GM12872 (cell line): ENCODE data around the gene RBBP8NL.

Experiments
- CTCF ChIP-seq: IDR thresholded peaks from 3 replicates; pipeline ENCODE4 v1.5.1; 2011; ENCODE audit warnings: low read depth, mild to moderate bottlenecking, low read length, moderate library complexity; ENCODE audit not compliant: insufficient read depth

The RBBP8NL gene

DNA sequence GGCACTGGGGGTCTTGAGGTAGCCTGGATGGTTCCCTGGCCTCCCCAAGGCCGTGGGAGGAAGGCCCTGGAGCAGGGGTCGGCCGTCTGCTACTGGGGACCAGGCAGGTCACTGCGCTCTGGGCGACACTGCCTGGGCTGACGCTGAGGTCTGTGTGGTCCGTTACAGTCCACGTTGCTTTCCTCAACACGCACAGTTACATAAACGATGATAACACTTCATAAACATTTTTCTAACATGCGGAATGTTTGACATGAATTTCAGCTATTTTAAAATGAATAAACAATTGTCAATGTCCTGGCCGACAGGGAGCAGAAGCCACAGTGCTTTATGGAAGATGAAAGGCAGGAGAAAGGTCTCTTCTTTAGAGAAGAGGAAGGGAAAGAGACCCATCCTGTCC lies 10.2 kb upstream of the RBBP8NL start:
- no peak for TF ChIP-seq CTCF

DNA sequence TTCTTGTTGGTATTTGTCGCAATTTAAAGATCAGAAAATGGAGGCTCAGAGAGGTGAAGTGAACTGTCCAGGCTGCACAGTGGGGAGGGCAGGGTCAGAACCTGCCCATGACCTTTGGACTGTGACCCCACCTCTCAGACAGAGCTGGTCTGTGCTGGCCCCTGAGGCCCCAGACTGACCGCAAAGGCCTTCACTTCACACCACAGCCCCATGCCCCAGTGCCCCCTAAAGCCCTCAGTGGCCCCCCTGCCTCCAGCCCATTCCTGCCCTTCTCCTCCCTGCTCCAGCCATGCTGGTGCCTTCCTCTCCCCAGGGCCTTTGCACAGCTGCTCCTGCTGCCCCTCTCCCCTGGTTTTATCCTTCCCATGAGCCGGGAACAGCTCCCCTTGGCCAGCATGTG lies 9.4 kb upstream of the RBBP8NL start:
- no peak for TF ChIP-seq CTCF

DNA sequence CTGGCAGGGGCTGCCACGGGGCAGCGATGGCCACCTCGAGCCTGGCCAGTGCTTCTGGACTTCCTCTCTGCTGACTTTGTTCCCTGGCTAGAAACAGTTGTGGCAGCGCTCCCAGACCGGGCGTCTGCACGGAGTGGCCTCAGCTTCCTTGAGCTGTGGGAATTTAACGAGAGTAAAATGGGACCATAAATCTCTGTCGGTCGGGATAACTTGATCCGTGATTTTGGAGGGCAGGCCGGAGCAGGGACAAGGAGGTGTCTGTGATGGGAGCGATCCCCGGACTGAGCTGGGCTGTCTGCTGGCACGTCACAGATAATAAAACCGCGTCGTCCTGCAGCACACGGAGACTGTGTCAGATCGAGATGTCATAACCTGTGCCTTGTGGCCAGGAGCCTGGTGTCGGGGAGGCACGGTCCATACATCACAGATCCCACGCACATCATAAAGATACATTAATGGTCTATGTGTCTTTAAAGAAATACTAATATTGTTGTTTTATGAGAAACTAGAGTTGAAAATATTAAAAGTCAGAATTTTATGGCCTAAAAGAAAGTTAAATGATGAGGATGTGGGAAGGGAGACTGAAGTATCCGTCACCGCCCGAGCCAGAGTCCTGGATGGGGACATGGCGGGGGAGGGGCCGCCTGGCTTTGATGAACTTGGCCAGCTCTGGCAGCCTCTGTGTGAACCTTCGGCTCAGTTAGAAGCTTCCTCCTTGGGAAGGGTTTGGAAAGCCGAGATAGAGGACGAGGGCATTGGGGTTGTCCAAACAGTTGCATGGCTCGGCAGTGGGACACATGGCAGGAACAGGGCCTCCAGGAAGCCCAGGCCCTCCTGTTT lies 6.5 kb upstream of the RBBP8NL start:
- no peak for TF ChIP-seq CTCF

GRCh38 chr20:62430866-62431447 lies 3.6 kb upstream of the RBBP8NL start:
- TF ChIP-seq CTCF: no peak

- TF ChIP-seq CTCF: no peak
Measured at GRCh38 chr20:62430311-62430853, 3.0 kb upstream of the RBBP8NL start.

DNA sequence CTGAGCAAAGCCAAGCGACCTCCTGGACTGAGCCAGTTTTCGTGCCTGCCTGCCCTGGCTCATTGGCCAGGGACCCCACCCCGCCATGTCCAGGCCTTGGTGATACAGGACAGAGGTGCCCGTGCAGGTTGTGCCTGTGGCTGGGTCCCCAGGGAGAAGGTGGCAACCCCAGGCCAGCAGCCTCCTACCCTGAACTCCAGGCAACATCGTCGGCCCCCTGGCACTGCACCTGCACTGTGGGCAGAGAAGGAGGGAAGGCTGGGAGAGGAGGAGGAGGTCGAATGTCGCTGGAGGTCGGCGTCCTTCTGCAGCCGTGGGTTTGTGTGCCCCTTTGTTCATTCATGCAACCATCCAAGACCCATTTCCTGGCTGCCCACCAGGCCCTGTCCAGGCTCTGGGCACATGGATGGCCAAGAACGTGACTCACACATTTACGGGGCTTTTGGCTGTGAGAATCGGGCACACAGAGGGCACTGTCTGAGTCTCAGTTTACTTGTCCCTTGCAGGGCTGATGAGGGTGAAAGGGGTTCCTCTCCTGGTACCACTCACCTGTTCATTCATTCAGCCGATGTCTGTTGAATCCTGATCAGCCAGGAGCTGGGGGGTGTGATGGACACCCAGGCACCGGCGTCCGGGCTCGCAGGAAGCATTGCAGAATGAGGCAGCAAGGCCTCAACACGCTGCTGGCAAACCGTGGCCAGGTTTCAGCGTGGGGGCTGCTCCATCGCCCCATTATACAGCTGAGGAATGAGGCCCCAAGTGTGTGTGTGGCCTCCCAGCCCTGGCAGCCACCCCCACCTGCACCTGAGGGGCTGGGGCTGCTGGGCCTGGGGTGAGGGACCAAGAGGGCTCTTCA lies 2.3 kb upstream of the RBBP8NL start:
- no peak for TF ChIP-seq CTCF
